PFSK-1 (cell line): ENCODE data around the gene SIX3.

Experiments used
- FOXP2 ChIP-seq: optimal IDR thresholded peaks from 2 replicates; pipeline ENCODE3; 2011; ENCODE audit warnings: borderline replicate concordance, control low read depth, inconsistent platforms; ENCODE audit not compliant: insufficient read depth; ENCODE audit errors: extremely low read length, extremely low read depth
- POLR2AphosphoS5 ChIP-seq: IDR thresholded peaks from 2 replicates; pipeline ENCODE4 v1.6.1; 2012; ENCODE audit warnings: low read depth, mild to moderate bottlenecking, control low read depth, low read length, moderate library complexity
- REST ChIP-seq, 2 experiments: IDR thresholded peaks; 2 replicates each; pipeline versions ENCODE4 v1.6.1 to v1.8.0; 2011 to 2012; ENCODE audit warnings: low read depth in 2 of 2, low read length in 2 of 2, control low read depth in 1 of 2, inconsistent platforms in 1 of 2, mild to moderate bottlenecking in 1 of 2, moderate library complexity in 1 of 2; ENCODE audit not compliant: insufficient read depth in 1 of 2
- SIN3A ChIP-seq: IDR thresholded peaks from 2 replicates; pipeline ENCODE4 v1.6.1; 2012; ENCODE audit warnings: mild to moderate bottlenecking, low read length, moderate library complexity, borderline replicate concordance; ENCODE audit not compliant: insufficient read depth
- TAF1 ChIP-seq: IDR thresholded peaks from 2 replicates; pipeline ENCODE4 v1.6.1; 2012; ENCODE audit warnings: low read length, control low read depth, borderline replicate concordance; ENCODE audit not compliant: insufficient read depth

GRCh38 chr2:44950646-44951045 is 9.1 kb downstream of the SIX3 start:
- TF ChIP-seq POLR2AphosphoS5 (no peak), REST (IDR thresholded peaks at IDR 0.05; ENCODE audit: insufficient read depth in 1 of 2, low read depth in 2 of 2, low read length in 2 of 2) (no peak), TAF1 (no peak), FOXP2 (no peak), SIN3A (no peak)
